PC-9 (cell line): ENCODE results near the gene RHO. TPM values are rescaled to one million over a fixed set of nuclear protein-coding genes. Genes with fewer than 3 reads are reported as not detected.

ENCODE experiments used
- BruUV-seq: library from RNA; stranded (reverse); fragments of 400-500 nt; replicated peaks from 2 replicates; lab custom pipeline; 2021; lab: Mats Ljungman, UMichigan
- CTCF ChIA-PET: fragments of 300-600 bp; sonication (Branson Sonifier 250); formaldehyde crosslinking; loops from one replicate; lab custom pipeline; 2022; ENCODE audit warnings: antibody characterized with exemption; lab: Charles Lee
- POLR2A ChIA-PET: fragments of 300-600 bp; sonication (Branson Sonifier 250); formaldehyde crosslinking; loops from one replicate; lab custom pipeline; 2022; ENCODE audit warnings: antibody characterized with exemption; ENCODE audit not compliant: unreplicated experiment; lab: Charles Lee
- DNase-seq, 2 experiments: peaks; one replicate each; pipeline versions ENCODE4 v3.0.0 to v3.0.0-alpha.2; 2015 to 2022; ENCODE audit warnings: mixed read lengths in 1 of 2
- H2AFZ ChIP-seq: fragments of 200-600 bp; sonication (generic); 2 replicates; pipeline ENCODE4 v1.8.1; 2017; ENCODE audit warnings: antibody characterized with exemption
- H3F3A ChIP-seq: fragments of 200-600 bp; sonication (generic); 2 replicates; pipeline ENCODE4 v1.8.1; 2017; ENCODE audit warnings: antibody characterized with exemption, mild to moderate bottlenecking, low read depth; ENCODE audit not compliant: insufficient read depth
- H3K27ac ChIP-seq: fragments of 200-600 bp; sonication (generic); 2 replicates; pipeline ENCODE4 v1.6.1; 2016; ENCODE audit warnings: mixed run types
- H3K27me3 ChIP-seq: fragments of 200-600 bp; sonication (generic); 2 replicates; pipeline ENCODE4 v1.6.1; 2016; ENCODE audit warnings: low read depth, mixed run types; ENCODE audit not compliant: insufficient read depth
- H3K36me3 ChIP-seq: fragments of 200-600 bp; sonication (generic); 2 replicates; pipeline ENCODE4 v1.6.1; 2016; ENCODE audit warnings: low read depth, mixed run types
- H3K4me1 ChIP-seq: fragments of 200-600 bp; sonication (generic); replicated peaks from 2 replicates; pipeline ENCODE4 v1.6.1; 2016; ENCODE audit warnings: mixed run types; ENCODE audit not compliant: insufficient read depth
- H3K4me2 ChIP-seq: fragments of 200-600 bp; sonication (generic); 2 replicates; pipeline ENCODE4 v1.6.1; 2017; ENCODE audit warnings: mixed run types
- H3K4me3 ChIP-seq: fragments of 200-600 bp; sonication (generic); 2 replicates; pipeline ENCODE4 v1.6.1; 2016; ENCODE audit warnings: mixed run types
- H3K79me2 ChIP-seq: fragments of 200-600 bp; sonication (generic); 2 replicates; pipeline ENCODE4 v1.6.1; 2017; ENCODE audit warnings: low read depth, mixed run types
- H3K9me2 ChIP-seq: fragments of 200-600 bp; sonication (generic); 2 replicates; pipeline ENCODE4 v1.8.1; 2017; ENCODE audit warnings: mild to moderate bottlenecking; ENCODE audit not compliant: insufficient read depth
- H3K9me3 ChIP-seq: fragments of 200-600 bp; sonication (generic); 2 replicates; pipeline ENCODE4 v1.8.1; 2016; ENCODE audit warnings: low read depth; ENCODE audit not compliant: insufficient read depth
- H4K20me1 ChIP-seq: fragments of 200-600 bp; sonication (generic); 2 replicates; pipeline ENCODE4 v1.8.1; 2017; ENCODE audit not compliant: insufficient read depth
- EZH2 ChIP-seq: fragments of 200-600 bp; sonication (generic); IDR thresholded peaks from 2 replicates; pipeline ENCODE4 v1.8.0; 2017; ENCODE audit warnings: antibody characterized with exemption, low read depth
- intact Hi-C: fragments of 100-400 bp; cut with micrococcal nuclease; formaldehyde crosslinking; loops from one replicate; pipeline ENCODE4 v1.10.0; 2022; ENCODE audit not compliant: unreplicated experiment
- total RNA-seq: library from RNA; stranded (reverse); gene quantifications from 2 replicates; pipeline ENCODE4 v1.2.3, GENCODE V29; 2021
- TF ChIP-seq, protein P1 (sequence below): fragments of 200-600 bp; sonication (generic); conservative IDR thresholded peaks from 2 replicates; pipeline ENCODE4 v1.6.1; 2017; ENCODE audit warnings: mixed run types, antibody characterized with exemption, mild to moderate bottlenecking, moderate library complexity

Gene RHO
- total RNA-seq, 1 experiment from 2014 or later: not detected

DNA sequence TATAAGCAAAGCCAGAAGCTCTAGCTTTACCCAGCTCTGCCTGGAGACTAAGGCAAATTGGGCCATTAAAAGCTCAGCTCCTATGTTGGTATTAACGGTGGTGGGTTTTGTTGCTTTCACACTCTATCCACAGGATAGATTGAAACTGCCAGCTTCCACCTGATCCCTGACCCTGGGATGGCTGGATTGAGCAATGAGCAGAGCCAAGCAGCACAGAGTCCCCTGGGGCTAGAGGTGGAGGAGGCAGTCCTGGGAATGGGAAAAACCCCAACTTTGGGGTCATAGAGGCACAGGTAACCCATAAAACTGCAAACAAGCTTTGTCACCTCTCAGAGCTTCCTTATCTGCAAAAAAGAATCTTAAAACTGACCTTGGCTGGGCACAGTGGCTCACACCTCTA lies 6.6 kb downstream of the RHO start:
- peak in 1 of 2 experiments; percentile 74 for DNase-seq
- peak overlapping the region; percentile 38 for H3K4me2 ChIP-seq
- no peaks in the 10 kb centered on the region for H3K9me3 ChIP-seq
- H3K4me1 ChIP-seq: peaks cover 23% of the 10 kb centered on the region
- ChIA-PET POLR2A (interaction anchor here (0.5 to 0.7 kb wide), 5 partner anchors 10 to 358 kb away, joined by 3 to 5 read pairs (median 3); no protein-coding TSS in a partner anchor), CTCF (no interaction called here)
- H3K27me3 ChIP-seq: no peaks in the 10 kb centered on the region
- intact Hi-C loops: no loop called here
- peaks cover 21% of the 10 kb centered on the region for H3F3A ChIP-seq
- no peaks in the 10 kb centered on the region for H3K79me2 ChIP-seq
- TF ChIP-seq, protein P1, sequence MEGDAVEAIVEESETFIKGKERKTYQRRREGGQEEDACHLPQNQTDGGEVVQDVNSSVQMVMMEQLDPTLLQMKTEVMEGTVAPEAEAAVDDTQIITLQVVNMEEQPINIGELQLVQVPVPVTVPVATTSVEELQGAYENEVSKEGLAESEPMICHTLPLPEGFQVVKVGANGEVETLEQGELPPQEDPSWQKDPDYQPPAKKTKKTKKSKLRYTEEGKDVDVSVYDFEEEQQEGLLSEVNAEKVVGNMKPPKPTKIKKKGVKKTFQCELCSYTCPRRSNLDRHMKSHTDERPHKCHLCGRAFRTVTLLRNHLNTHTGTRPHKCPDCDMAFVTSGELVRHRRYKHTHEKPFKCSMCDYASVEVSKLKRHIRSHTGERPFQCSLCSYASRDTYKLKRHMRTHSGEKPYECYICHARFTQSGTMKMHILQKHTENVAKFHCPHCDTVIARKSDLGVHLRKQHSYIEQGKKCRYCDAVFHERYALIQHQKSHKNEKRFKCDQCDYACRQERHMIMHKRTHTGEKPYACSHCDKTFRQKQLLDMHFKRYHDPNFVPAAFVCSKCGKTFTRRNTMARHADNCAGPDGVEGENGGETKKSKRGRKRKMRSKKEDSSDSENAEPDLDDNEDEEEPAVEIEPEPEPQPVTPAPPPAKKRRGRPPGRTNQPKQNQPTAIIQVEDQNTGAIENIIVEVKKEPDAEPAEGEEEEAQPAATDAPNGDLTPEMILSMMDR: no peak
- no peak for TF ChIP-seq EZH2
- BruUV-seq: no TSS peak
- H3K4me3 ChIP-seq: no peak overlapping the region
- H2AFZ ChIP-seq: no peak overlapping the region
- no peaks in the 10 kb centered on the region for H3K36me3 ChIP-seq
- H3K9me2 ChIP-seq: no peaks in the 10 kb centered on the region
- no peaks in the 10 kb centered on the region for H4K20me1 ChIP-seq
- H3K27ac ChIP-seq: peak overlapping the region; percentile 34

DNA sequence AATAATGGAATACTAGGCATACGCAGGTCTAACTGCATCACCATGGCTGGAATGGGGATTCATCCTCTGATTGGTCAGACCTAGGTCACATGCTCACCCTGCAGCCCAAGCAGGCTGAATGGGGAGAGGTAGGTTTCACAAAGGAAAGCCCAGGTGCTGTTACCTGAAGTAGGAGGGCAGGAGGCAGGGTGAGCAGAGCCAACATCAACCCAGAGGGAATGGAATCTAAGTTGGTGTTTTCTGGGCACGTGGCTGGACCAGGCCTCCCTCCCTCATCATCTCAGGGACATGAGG lies 7.9 kb downstream of the RHO start:
- BruUV-seq: no TSS peak
- Histone ChIP-seq H3F3A (peaks cover 21% of the 10 kb centered on the region), H3K4me1 (peaks cover 21% of the 10 kb centered on the region), H3K9me3 (no peaks in the 10 kb centered on the region), H4K20me1 (no peaks in the 10 kb centered on the region), H3K27ac (no peak overlapping the region), H3K79me2 (no peaks in the 10 kb centered on the region), H3K4me2 (no peak overlapping the region), H2AFZ (no peak overlapping the region), H3K27me3 (no peaks in the 10 kb centered on the region), H3K9me2 (no peaks in the 10 kb centered on the region), H3K36me3 (no peaks in the 10 kb centered on the region), H3K4me3 (no peak overlapping the region)
- TF ChIP-seq, protein P1: no peak
- no peak for TF ChIP-seq EZH2
- ChIA-PET POLR2A (no interaction called here), CTCF (no interaction called here)
- intact Hi-C loops: no loop called here
- no peak for DNase-seq

DNA sequence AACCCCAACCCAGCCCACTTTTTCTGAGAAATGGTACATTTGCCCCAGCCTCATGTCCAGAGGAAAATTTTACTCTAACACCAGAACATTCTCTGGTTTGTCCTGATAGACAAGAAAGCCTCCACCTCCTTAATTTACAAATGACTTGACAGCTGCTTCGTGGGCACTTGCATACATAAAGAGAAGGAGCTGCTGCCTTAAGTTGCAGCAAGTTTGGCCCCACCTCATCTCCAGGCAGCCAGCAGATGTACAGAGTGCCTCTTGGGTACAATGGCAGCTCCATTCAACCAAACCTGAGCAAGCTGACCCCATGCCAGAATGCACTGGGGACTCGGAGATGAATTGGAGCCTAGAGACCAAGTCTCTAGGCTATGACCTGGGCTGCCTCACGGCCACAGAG lies 8.4 kb downstream of the RHO start:
- no peaks in the 10 kb centered on the region for H3K27me3 ChIP-seq
- H3K9me2 ChIP-seq: no peaks in the 10 kb centered on the region
- BruUV-seq: no TSS peak
- no peaks in the 10 kb centered on the region for H3K79me2 ChIP-seq
- CTCF ChIA-PET: no interaction called here
- no peaks in the 10 kb centered on the region for H4K20me1 ChIP-seq
- peaks cover 21% of the 10 kb centered on the region for H3F3A ChIP-seq
- peaks cover 21% of the 10 kb centered on the region for H3K4me1 ChIP-seq
- H3K4me3 ChIP-seq: no peak overlapping the region
- POLR2A ChIA-PET: no interaction called here
- H3K36me3 ChIP-seq: no peaks in the 10 kb centered on the region
- no peak overlapping the region for H2AFZ ChIP-seq
- no peak for DNase-seq
- no peak for TF ChIP-seq EZH2
- H3K9me3 ChIP-seq: no peaks in the 10 kb centered on the region
- intact Hi-C loops: no loop called here
- H3K27ac ChIP-seq: no peak overlapping the region
- H3K4me2 ChIP-seq: no peak overlapping the region

DNA sequence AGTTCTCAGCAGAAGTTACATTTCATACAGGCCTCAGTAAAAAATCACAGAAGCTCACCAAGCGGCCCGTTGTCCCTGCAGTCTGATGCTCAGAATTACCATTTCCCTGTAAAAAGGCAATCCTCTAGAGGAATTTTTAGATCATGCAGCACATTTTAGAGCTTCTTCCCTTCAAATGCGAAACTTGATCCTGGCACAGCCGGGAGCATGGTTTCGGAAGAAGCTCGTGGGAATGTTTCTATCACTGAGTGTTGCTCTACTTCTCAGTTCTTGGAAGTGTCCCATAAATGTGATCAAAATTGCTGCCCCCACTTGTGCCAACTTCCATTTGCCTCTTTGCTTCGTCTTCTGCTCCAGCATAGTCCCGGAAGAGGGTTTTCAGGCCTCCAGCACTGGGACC lies 10.8 kb downstream of the RHO start:
- peaks cover 19% of the 10 kb centered on the region for H3K4me1 ChIP-seq
- intact Hi-C loops: no loop called here
- BruUV-seq: no TSS peak
- H3F3A ChIP-seq: peaks cover 19% of the 10 kb centered on the region
- no peaks in the 10 kb centered on the region for H3K27me3 ChIP-seq
- no peak overlapping the region for H2AFZ ChIP-seq
- H4K20me1 ChIP-seq: no peaks in the 10 kb centered on the region
- ChIA-PET POLR2A (no interaction called here), CTCF (interaction anchor here (0.6 kb wide), 1 partner anchor 270 kb away, joined by 3 read pairs; no protein-coding TSS in a partner anchor)
- DNase-seq: no peak
- no peak overlapping the region for H3K4me3 ChIP-seq
- H3K4me2 ChIP-seq: no peak overlapping the region
- TF ChIP-seq, protein P1: no peak
- no peak for TF ChIP-seq EZH2
- no peaks in the 10 kb centered on the region for H3K9me2 ChIP-seq
- no peaks in the 10 kb centered on the region for H3K79me2 ChIP-seq
- H3K36me3 ChIP-seq: no peaks in the 10 kb centered on the region
- H3K27ac ChIP-seq: no peak overlapping the region
- no peaks in the 10 kb centered on the region for H3K9me3 ChIP-seq
